GM23248 (cell line): Measurements from ENCODE around the gene PRPH2. TPM values are rescaled to one million over a fixed set of nuclear protein-coding genes. Genes with fewer than 3 reads are reported as not detected.

Source experiments
- DNase-seq: peaks from one replicate; pipeline ENCODE4 v3.0.0-alpha.2; 2015
- H2AFZ ChIP-seq: fragments of 200-600 bp; sonication (generic); 2 replicates; pipeline ENCODE4 v1.6.1; 2016; ENCODE audit warnings: antibody characterized with exemption
- H3F3A ChIP-seq: fragments of 200-600 bp; sonication (generic); 2 replicates; pipeline ENCODE4 v1.6.1; 2016; ENCODE audit warnings: mild to moderate bottlenecking, antibody characterized with exemption, mixed run types; ENCODE audit not compliant: insufficient read depth
- H3K27ac ChIP-seq: fragments of 200-600 bp; sonication (generic); 2 replicates; pipeline ENCODE4 v1.5.1; 2016; ENCODE audit warnings: mild to moderate bottlenecking
- H3K27me3 ChIP-seq: fragments of 200-600 bp; sonication (generic); replicated peaks from 2 replicates; pipeline ENCODE4 v1.6.1; 2016; ENCODE audit warnings: mild to moderate bottlenecking; ENCODE audit not compliant: insufficient read depth
- H3K36me3 ChIP-seq: fragments of 200-600 bp; sonication (generic); 2 replicates; pipeline ENCODE4 v1.6.1; 2016; ENCODE audit warnings: low read depth, mild to moderate bottlenecking
- H3K4me1 ChIP-seq: fragments of 200-600 bp; sonication (generic); 2 replicates; pipeline ENCODE4 v1.6.1; 2016; ENCODE audit warnings: mild to moderate bottlenecking; ENCODE audit not compliant: insufficient read depth
- H3K4me2 ChIP-seq: fragments of 200-600 bp; sonication (generic); one replicate; pipeline ENCODE4 v1.6.1; 2016; ENCODE audit warnings: mild to moderate bottlenecking; ENCODE audit not compliant: unreplicated experiment
- H3K4me3 ChIP-seq: fragments of 200-600 bp; sonication (generic); 2 replicates; pipeline ENCODE4 v1.5.1; 2016; ENCODE audit warnings: mild to moderate bottlenecking
- H3K79me2 ChIP-seq: fragments of 200-600 bp; sonication (generic); 2 replicates; pipeline ENCODE4 v1.6.1; 2016; ENCODE audit warnings: mild to moderate bottlenecking; ENCODE audit not compliant: insufficient read depth
- H3K9ac ChIP-seq: fragments of 200-600 bp; sonication (generic); 2 replicates; pipeline ENCODE4 v1.6.1; 2016; ENCODE audit warnings: mild to moderate bottlenecking
- H3K9me2 ChIP-seq: fragments of 200-600 bp; sonication (generic); 2 replicates; pipeline ENCODE4 v1.6.1; 2016; ENCODE audit warnings: mixed run types, mild to moderate bottlenecking, moderate library complexity; ENCODE audit not compliant: insufficient read depth
- H3K9me3 ChIP-seq: fragments of 200-600 bp; sonication (generic); one replicate; pipeline ENCODE4 v1.6.1; 2017; ENCODE audit warnings: low read depth
- H4K20me1 ChIP-seq: fragments of 200-600 bp; sonication (generic); 2 replicates; pipeline ENCODE4 v1.6.0; 2016; ENCODE audit not compliant: insufficient read depth
- EZH2 ChIP-seq: fragments of 200-600 bp; sonication (generic); IDR thresholded peaks from 2 replicates; pipeline ENCODE4 v1.6.1; 2018; ENCODE audit warnings: antibody characterized with exemption, mild to moderate bottlenecking; ENCODE audit not compliant: insufficient read depth, poor library complexity, severe bottlenecking
- EZH2phosphoT487 ChIP-seq: fragments of 200-600 bp; sonication (generic); IDR thresholded peaks from 2 replicates; pipeline ENCODE4 v1.6.1; 2018; ENCODE audit warnings: antibody characterized with exemption, moderate library complexity, mild to moderate bottlenecking, low read depth; ENCODE audit not compliant: insufficient read depth
- WGBS, 2 experiments: methylation state at CpG; one replicate each; pipeline ENCODE4 v1.1.6; 2015 to 2017; ENCODE audit warnings: low lambda C conversion rate in 2 of 2, low coverage in 1 of 2; ENCODE audit errors: missing lambda C conversion rate in 2 of 2; 5-methylcytosine and 5-hydroxymethylcytosine counted together
- in situ Hi-C: fragments of 300-500 bp; cut with MboI; formaldehyde crosslinking; loops from 2 replicates; pipeline ENCODE4 v1.15.0; 2020
- polyA plus RNA-seq: library from polyadenylated mRNA; unstranded; fragments of >200 nt; fragmentation: Nextera tagmentation; extraction: Ambion mirVana; gene quantifications from 2 replicates; pipeline ENCODE4 v1.2.1, GENCODE V29; 2016
- total RNA-seq: library from RNA; depleted of rRNA; stranded (reverse); fragments of >200 nt; shearing (Covaris generic); gene quantifications from 2 replicates; pipeline ENCODE4 v1.2.3, GENCODE V29; 2014

Gene PRPH2
- total and polyA plus RNA-seq, 2 experiments from 2014 or later: 1.5 to 1.7 TPM

GRCh38 chr6:42702200-42702599, 20.2 kb downstream of the PRPH2 start:
- no peak for TF ChIP-seq EZH2phosphoT487
- H3K9ac ChIP-seq: no peak overlapping the region
- no peaks in the 10 kb centered on the region for H3K27me3 ChIP-seq
- no peaks in the 10 kb centered on the region; the same call in 1 of the 2 replicates for H3F3A ChIP-seq
- no peak overlapping the region for H3K4me3 ChIP-seq
- 83 to 84% methylated on average over 2 of the region's 2 CpGs for WGBS, 2 experiments
- H4K20me1 ChIP-seq: no peaks in the 10 kb centered on the region
- no peaks in the 10 kb centered on the region for H3K79me2 ChIP-seq
- DNase-seq: peak; percentile 43
- no peaks in the 10 kb centered on the region for H3K9me2 ChIP-seq
- in situ Hi-C loops: no loop called here
- H2AFZ ChIP-seq: no peak overlapping the region
- no peaks in the 10 kb centered on the region for H3K9me3 ChIP-seq
- H3K36me3 ChIP-seq: no peaks in the 10 kb centered on the region
- no peak overlapping the region for H3K27ac ChIP-seq
- peaks cover 8% of the 10 kb centered on the region for H3K4me1 ChIP-seq
- H3K4me2 ChIP-seq: no peak overlapping the region

- H3K4me3 ChIP-seq: no peak overlapping the region
- TF ChIP-seq EZH2 (no peak), EZH2phosphoT487 (no peak)
- H3K4me2 ChIP-seq: no peak overlapping the region
- WGBS, 2 experiments: 77 to 81% methylated on average over 13 of the region's 13 CpGs
- H2AFZ ChIP-seq: no peak overlapping the region
- H3K27me3 ChIP-seq: no peaks in the 10 kb centered on the region
- no peak for DNase-seq
- in situ Hi-C loops: no loop called here
- no peak overlapping the region for H3K27ac ChIP-seq
- peaks cover 35% of the 10 kb centered on the region for H3F3A ChIP-seq
- peaks cover 3% of the 10 kb centered on the region for H3K36me3 ChIP-seq
- peaks cover 46% of the 10 kb centered on the region for H3K4me1 ChIP-seq
- H3K9me3 ChIP-seq: no peaks in the 10 kb centered on the region
- no peak overlapping the region for H3K9ac ChIP-seq
- H3K79me2 ChIP-seq: no peaks in the 10 kb centered on the region
- H4K20me1 ChIP-seq: no peaks in the 10 kb centered on the region
- no peaks in the 10 kb centered on the region for H3K9me2 ChIP-seq
Observed at GRCh38 chr6:42698217-42698616, 24.2 kb downstream of the PRPH2 start.

DNA sequence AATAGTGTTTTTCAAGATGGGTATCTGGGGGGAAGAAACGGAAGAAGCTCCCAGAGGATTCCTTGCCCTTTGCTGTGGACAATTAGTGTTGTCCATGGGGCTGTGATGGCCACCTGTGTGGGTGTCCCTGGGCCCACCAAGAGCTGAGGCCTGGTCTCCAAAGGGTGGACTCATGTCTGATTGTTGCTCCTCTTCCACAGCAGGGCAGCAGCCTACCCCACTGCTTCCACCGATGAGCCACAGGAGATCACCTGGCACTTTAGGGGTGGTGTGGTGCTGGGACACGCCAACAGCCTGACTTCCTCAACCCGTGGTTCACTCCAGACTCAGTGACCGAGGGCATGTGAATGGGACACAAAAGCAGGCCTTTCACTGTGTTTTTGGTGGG, 25.1 kb downstream of the PRPH2 start:
- WGBS, 2 experiments: 84 to 88% methylated on average over 5 of the region's 5 CpGs

GRCh38 chr6:42696526-42697267, 25.7 kb downstream of the PRPH2 start:
- H3K79me2 ChIP-seq: no peaks in the 10 kb centered on the region
- H3K4me3 ChIP-seq: no peak overlapping the region
- H3F3A ChIP-seq: peaks cover 50% of the 10 kb centered on the region
- H4K20me1 ChIP-seq: no peaks in the 10 kb centered on the region
- H3K9me3 ChIP-seq: no peaks in the 10 kb centered on the region
- DNase-seq: peak; percentile 90
- no peak for TF ChIP-seq EZH2
- no peak for TF ChIP-seq EZH2phosphoT487
- peak overlapping the region; percentile 38 for H3K4me2 ChIP-seq
- no peak overlapping the region for H2AFZ ChIP-seq
- H3K9me2 ChIP-seq: no peaks in the 10 kb centered on the region
- peaks cover 55% of the 10 kb centered on the region for H3K4me1 ChIP-seq
- in situ Hi-C loops: no loop called here
- 40 to 41% methylated on average over 7 of the region's 7 CpGs for WGBS, 2 experiments
- no peaks in the 10 kb centered on the region for H3K27me3 ChIP-seq
- H3K27ac ChIP-seq: peak overlapping the region; percentile 51
- H3K36me3 ChIP-seq: peaks cover 7% of the 10 kb centered on the region
- H3K9ac ChIP-seq: no peak overlapping the region

More for the DNA sequence above, 25.1 kb downstream of the PRPH2 start:
- H3K79me2 ChIP-seq: no peaks in the 10 kb centered on the region
- DNase-seq: no peak
- peaks cover 7% of the 10 kb centered on the region for H3K36me3 ChIP-seq
- no peak overlapping the region for H3K9ac ChIP-seq
- H3K4me2 ChIP-seq: peak overlapping the region; percentile 38
- in situ Hi-C loops: no loop called here
- H3F3A ChIP-seq: peaks cover 45% of the 10 kb centered on the region
- no peaks in the 10 kb centered on the region for H3K27me3 ChIP-seq
- H3K27ac ChIP-seq: peak overlapping the region; percentile 51
- no peak overlapping the region for H3K4me3 ChIP-seq
- TF ChIP-seq EZH2phosphoT487: no peak
- TF ChIP-seq EZH2: no peak
- H3K9me3 ChIP-seq: no peaks in the 10 kb centered on the region
- H3K9me2 ChIP-seq: no peaks in the 10 kb centered on the region
- no peaks in the 10 kb centered on the region for H4K20me1 ChIP-seq
- peaks cover 55% of the 10 kb centered on the region for H3K4me1 ChIP-seq
- no peak overlapping the region for H2AFZ ChIP-seq

DNA sequence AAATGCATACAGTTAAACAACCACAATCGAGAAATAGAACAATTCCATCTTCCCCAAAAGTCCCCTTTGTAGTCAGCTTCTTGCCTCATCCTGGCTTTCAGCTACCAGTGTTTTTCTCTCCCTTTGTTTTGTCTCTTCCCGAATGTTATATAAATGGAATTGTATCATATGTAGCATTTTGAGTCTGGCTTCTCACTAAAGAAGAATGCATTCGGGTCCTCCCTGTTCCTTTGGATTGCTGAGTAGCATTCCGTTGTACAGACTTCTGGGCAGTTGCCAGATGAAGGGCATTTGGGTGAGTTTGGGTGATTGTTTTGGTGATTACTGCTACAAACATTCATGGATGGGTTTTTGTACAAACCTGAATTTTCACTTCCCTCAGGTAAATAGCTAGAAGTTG, 27.8 kb downstream of the PRPH2 start:
- H2AFZ ChIP-seq: no peak overlapping the region
- peak overlapping the region; percentile 80 for H3K27ac ChIP-seq
- H3F3A ChIP-seq: peaks cover 69% of the 10 kb centered on the region
- DNase-seq: peak; percentile 84
- H3K36me3 ChIP-seq: peaks cover 12% of the 10 kb centered on the region
- H3K27me3 ChIP-seq: no peaks in the 10 kb centered on the region
- no peaks in the 10 kb centered on the region for H3K9me2 ChIP-seq
- no peaks in the 10 kb centered on the region for H3K79me2 ChIP-seq
- no peaks in the 10 kb centered on the region for H4K20me1 ChIP-seq
- 24 to 28% methylated on average over 4 of the region's 4 CpGs for WGBS, 2 experiments
- peaks cover 72% of the 10 kb centered on the region for H3K4me1 ChIP-seq
- peak overlapping the region; percentile 44 for H3K4me2 ChIP-seq
- no peaks in the 10 kb centered on the region for H3K9me3 ChIP-seq
- H3K4me3 ChIP-seq: no peak overlapping the region
- in situ Hi-C loops: no loop called here
- TF ChIP-seq EZH2phosphoT487 (no peak), EZH2 (no peak)
- H3K9ac ChIP-seq: peak overlapping the region; percentile 45
